Coronary artery (tissue), 2 donors: ENCODE results near the gene MAJIN.
A peak's percentile ranks its signal among the peaks of the same experiment; 100 is the strongest.

ENCODE experiments used
- DNase-seq: peaks from one replicate; pipeline ENCODE4 v3.0.0-alpha.2; 2017; ENCODE audit warnings: low spot score
- H3K27ac ChIP-seq, 2 donors: fragments of 200-600 bp; sonication (generic); one replicate each; pipeline ENCODE4 v1.5.1; 2016 to 2019
- H3K4me3 ChIP-seq: fragments of 200-600 bp; sonication (generic); 2 replicates; pipeline ENCODE4 v1.5.1; 2016; ENCODE audit warnings: mild to moderate bottlenecking, moderate library complexity
- TF ChIP-seq, protein P1 (sequence below): fragments of 200-600 bp; sonication (generic); IDR thresholded peaks from one replicate; pipeline ENCODE4 v1.5.1; 2019; ENCODE audit warnings: antibody characterized with exemption

MAJIN gene

DNA sequence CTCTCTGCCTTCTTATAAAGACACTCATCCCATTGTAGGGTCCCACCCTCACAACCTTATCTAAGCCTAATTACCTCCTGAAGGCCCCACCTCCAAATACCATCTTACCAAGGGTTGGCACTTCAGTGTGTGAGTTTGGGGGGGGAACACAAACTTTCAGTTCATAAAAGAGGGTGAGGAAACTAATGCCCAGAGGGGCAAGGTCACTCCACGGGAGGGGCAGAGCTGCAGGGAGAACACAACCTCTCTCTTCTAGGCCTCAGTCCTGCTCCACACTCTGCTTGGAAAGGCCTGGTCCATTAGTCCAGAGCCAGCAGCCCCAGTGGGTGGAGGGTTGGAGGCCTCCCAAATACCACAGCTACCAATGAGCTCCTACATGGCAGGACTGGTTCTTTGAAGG, 27.6 kb upstream of the MAJIN start:
- TF ChIP-seq, protein P1, sequence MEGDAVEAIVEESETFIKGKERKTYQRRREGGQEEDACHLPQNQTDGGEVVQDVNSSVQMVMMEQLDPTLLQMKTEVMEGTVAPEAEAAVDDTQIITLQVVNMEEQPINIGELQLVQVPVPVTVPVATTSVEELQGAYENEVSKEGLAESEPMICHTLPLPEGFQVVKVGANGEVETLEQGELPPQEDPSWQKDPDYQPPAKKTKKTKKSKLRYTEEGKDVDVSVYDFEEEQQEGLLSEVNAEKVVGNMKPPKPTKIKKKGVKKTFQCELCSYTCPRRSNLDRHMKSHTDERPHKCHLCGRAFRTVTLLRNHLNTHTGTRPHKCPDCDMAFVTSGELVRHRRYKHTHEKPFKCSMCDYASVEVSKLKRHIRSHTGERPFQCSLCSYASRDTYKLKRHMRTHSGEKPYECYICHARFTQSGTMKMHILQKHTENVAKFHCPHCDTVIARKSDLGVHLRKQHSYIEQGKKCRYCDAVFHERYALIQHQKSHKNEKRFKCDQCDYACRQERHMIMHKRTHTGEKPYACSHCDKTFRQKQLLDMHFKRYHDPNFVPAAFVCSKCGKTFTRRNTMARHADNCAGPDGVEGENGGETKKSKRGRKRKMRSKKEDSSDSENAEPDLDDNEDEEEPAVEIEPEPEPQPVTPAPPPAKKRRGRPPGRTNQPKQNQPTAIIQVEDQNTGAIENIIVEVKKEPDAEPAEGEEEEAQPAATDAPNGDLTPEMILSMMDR, result no peak
- DNase-seq, result no peak
- Histone ChIP-seq H3K4me3 (no peak overlapping the region), H3K27ac (no peak overlapping the region)

DNA sequence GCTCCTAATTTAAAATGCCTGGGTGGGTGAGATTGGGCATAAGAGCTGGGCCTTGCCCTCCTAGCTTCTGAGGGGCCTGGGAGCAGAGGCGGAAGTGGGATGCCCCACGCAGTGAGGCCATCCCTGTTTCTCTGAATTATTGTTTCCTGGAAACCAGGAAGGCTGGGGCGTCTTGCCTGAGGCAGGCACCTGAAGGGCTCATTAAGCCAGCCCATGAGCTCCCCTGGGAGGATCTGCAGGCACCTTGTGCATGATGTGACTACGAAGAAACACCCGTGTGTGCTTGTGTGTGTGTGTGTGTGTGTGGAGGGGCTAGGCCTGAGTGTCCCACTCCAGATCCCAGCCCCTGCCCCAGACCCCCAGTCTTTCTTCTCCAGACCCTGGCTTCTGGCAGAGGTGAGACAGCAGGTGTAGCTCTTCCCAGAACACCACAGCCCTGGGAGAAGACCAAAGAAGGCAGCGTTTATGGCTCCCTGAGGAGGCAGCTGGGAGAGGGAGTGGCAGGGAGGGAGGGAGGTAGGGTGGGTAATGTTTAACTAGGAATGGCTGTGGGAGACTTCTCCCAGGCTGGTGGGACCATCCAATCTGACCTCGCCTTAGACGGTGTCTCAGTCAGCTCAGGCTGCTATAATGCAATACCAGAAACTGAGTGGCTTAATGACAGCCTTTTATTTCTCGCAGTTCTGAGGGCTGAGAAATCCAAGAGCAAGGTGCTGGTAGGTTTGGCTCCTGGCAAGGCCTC, 27.0 kb upstream of the MAJIN start:
- Histone ChIP-seq H3K27ac (no peak overlapping the region), H3K4me3 (no peak overlapping the region)
- no peak for DNase-seq
- TF ChIP-seq, protein P1, result no peak

DNA sequence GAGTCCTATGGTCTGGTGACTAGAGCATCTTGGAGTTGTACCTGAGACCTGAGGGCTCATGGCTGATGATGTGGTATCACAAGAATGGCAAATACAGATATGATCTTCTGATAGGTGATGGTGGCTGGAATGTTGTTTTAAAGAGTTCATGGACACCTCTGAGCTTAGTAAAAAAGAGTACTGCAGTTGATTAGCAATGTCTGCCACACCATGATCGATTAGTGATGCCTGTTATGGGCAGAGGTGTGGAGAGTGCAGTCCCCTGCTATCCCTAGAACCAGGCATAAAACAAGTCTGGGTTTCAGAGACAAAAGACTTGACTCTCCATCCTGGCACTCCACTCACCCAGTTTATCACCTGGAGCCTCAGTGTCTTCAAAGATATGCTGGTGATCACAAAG, 26.2 kb upstream of the MAJIN start:
- Histone ChIP-seq H3K4me3 (no peak overlapping the region), H3K27ac (no peak overlapping the region)
- no peak for DNase-seq
- TF ChIP-seq, protein P1, result no peak

DNA sequence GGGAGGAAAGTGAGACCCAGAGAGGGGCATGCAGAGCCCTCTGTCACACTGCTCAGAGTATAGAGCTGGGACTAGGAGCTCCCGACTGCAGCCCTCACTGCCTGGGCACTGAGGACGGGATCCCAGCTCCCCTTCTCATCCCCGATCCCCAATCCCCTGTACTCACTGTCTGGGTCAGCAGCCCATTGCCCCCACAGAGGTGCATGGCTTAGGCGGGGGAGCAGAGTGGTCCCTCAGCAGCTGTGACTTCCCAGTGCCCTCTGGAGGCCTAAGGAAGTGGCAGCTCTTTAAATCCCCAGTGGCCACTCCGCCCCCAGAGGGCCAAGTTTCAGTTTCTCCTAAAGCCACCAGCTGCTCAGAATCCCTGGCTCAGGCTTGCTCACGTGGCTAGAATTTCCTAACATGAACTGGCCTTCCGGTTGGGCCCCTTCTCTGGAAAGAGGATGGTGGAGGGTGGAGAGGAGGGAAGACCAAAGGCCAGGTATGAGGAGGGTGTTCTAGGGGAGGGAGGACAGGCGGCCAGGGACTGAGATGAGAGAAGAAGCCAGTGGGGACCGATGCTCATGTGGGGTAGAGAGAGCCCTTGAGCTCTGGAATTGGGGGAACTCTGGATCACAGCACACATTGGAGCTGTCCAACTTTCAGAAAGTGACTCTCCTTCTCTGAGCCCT, 24.9 kb upstream of the MAJIN start, which contains the start of gene BATF2:
TSS of gene BATF2 (minus strand) at position 262 of the 671 bp plus-strand sequence. CDS start at position 205, 57 bp downstream.
- Histone ChIP-seq H3K4me3 (peak within 1 kb of the TSS; percentile 74), H3K27ac (peak within 1 kb of the TSS; percentile 73 to 84)
- TF ChIP-seq, protein P1, result no peak
- DNase-seq, result peak; percentile 85

DNA sequence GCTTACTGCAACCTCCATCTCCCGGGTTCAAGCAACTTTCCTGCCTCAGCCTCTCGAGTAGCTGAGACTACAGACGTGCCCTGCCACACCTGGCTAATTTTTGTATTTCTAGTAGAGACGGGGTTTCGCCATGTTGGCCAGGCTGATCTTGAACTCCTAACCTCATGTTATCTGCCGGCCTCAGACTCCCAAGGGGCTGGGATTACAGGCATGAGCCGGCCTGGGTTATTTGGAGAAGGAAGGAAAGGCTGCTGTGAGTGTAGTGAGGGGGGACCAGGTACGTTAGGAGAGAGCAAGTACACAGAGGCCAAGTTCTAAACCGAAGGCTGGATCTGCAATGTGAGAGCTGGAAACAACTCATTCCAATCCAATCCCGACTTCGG, 24.4 kb upstream of the MAJIN start:
- TF ChIP-seq, protein P1, result no peak
- H3K4me3 ChIP-seq, result peak overlapping the region; percentile 74
- DNase-seq, result no peak
- H3K27ac ChIP-seq, result peak overlapping the region; percentile 73 to 84

DNA sequence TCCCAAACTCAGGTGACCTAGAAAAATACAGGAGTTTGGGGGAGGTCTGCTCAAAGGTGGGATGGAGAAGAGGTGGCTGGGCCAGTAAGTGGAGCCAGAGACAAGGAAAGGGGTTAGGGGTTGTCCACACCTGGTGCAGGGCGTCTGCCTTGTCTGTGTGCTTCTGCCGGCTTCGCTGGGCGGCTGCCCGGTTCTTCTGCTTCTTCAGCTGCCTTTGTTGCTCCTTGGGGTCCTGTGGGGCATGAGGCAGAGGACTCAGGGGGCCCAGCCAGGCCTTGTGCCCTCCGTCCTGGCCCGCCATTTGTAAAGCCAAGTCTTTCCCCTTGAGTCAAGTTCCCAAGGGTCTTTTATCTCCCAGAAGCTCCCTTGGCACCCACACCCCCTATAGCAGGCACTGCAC, 22.4 kb upstream of the MAJIN start:
- no peak overlapping the region for H3K27ac ChIP-seq
- DNase-seq, result no peak
- no peak overlapping the region for H3K4me3 ChIP-seq
- TF ChIP-seq, protein P1, result no peak
